HK-2 (cell line): ENCODE results near the gene ITGB2.
"Not testable (repeated sequence)": the region's sequence is repeated elsewhere in the genome, so short reads cannot be mapped to it uniquely, and the experiment has no call there.

ENCODE experiments used
- DNase-seq: peaks from one replicate; pipeline ENCODE4 v3.0.0-alpha.2; 2018; ENCODE audit not compliant: unreplicated experiment

The ITGB2 gene

DNA sequence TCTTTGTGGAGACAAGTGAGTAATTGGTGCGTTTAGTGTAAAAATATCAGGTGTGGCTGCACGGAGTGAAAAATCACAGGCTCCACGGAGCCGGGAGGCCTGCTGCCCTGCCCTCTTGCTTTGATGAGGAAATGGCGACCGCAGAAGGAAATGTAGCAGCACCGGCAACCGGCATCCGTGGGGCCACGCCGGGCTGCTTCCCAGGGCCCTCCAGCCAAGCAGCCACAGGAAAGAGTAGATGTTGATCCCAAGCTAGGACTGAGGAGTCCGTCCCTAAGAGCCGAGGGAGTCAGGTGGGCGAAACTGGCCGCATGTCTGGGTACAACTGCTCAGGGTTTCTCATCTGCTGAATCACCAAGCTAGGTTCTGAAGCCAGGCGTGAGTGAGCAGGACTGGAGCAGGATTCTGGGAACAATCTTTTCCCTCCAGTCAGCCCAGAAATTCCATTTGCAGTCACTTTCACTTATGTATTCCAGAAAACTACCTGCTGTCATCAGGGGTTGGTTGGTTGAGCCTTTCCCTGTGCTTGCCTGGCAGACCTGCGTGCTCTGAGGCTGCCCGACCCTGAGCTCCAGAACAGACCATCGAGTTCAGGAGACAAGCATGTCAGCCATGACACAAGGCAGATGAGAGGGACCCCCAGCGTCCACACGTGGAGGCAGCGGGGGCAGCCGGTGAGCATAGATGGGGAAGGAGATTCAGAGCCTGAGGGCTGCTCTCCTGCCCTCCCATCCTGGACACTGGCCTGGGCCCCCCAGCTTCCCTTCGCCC is 5.8 kb upstream of the ITGB2 start:
- no peak for DNase-seq

GRCh38 chr21:44925378-44925755 is 4.7 kb upstream of the ITGB2 start:
- no peak for DNase-seq

- DNase-seq = no peak
Observed at GRCh38 chr21:44924606-44925377, 4.1 kb upstream of the ITGB2 start.

DNA sequence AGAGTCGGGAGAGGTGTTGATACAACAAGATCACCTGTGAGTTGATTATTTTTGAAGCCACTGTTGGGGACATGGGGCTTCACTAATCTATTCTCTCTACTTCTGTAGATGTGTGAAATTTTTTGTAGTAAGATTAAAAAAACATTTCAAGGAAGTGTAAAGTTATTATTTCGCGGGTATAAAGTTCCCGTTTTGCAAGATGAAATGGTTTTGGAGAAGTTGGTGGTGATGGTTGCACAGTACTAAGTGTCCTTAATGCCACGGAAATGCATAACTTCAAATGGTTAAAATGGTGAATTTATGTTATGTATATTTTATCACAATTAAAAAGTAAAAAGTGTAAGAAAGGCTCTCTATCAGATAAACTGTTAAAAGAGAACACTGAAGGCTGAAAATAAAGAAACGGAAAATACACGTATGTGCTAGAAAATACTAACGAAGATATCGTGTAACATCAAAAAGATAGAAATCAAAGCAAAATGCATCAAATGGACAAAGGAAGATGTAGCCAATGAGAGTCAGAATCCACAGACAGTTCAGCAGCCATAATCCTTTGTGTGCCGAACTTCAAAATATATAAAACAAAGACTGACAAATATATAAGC is 2.9 kb upstream of the ITGB2 start:
- no peak for DNase-seq

DNA sequence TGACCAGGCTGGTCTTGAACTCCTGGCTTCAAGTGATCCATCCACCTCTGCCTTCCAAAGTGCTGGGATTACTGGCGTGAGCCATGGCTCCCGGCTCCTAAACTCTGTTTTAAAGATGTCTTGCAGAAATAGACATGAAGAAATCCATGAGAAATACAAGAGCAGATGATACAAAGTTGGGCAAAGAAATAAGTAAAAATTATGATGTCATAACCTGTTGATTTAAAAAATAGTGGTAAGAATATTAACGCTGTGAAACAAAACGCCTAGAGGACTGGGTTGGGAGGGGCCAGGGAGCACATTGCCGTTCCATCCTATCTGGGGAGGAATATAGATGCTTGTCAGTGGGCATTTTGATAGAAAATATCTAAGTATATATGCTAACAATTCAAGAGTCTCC is 1.2 kb upstream of the ITGB2 start:
- DNase-seq = no peak

DNA sequence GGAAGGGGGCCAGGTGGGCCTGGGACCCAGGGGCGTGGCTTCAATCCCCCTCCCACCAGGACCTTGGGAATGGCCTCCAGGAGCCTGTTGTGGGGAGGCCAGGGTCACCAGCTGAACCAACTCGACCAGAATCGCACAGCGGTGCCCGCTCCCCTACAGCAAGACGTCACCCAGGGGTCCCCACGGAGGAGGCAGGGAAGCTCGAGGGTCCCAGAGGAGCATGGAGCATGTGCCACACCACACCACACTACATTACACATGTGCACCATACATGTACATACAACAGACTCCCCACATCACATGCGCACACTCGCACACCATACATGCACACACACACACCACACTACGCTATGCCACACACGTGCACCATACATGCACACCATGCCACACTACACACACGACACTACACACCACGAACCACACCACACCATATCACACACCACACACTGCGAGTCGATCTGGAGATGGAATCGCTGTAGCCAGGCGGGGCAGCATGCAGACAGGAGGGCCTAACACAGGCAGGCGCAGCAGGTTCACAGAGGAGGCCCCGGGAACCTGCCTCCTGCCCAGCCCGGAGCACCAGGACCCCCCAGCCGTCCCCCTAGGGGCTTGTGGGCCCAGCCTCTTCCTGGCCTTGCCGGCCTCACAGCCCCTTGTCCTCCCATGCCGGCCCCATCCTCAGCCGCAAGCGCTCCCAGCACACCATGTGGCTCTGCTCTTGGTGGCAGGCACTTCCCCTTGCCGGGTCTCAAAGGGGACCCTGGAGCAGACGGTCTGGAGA is 596 bp downstream of the ITGB2 start:
- no peak for DNase-seq

DNA sequence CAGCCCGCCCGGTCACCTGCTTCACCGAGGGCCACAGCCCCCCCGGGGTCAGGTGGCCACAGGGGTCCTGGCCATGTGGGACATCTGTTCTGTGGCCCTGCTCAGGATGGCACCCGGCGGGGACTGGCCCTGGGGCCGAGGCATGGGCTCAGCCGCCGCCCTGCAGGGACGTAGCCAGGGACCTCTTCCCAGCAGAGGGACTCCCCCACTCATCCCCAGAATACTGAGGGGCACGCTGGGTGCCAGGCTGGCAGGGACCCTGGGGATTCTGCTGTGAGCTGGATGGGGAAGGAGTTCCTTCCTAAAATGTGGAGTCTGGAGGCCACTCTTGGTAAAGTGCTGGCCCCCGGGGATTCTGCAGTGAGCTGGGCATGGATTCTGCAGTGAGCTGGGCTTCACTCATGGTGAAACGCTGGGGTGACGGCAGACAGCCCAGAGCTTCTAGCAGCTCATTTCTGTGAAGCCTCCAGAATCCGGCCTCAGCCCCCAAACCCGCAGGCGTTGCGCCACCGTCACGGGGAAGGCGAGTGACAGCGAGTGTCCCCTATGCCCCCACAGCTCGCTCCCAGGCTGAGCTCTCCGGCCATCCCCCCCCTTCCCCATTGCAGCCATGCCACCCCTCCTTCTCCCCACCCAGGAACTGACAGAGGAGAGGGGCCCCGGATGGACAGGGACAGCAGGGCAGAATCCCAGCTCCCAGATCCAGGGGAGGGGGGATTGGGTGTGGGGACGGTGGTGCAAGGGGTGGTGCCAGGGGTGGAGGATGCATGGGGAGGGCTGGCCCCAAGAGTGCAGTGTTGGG is 1.4 kb downstream of the ITGB2 start:
- no peak for DNase-seq

DNA sequence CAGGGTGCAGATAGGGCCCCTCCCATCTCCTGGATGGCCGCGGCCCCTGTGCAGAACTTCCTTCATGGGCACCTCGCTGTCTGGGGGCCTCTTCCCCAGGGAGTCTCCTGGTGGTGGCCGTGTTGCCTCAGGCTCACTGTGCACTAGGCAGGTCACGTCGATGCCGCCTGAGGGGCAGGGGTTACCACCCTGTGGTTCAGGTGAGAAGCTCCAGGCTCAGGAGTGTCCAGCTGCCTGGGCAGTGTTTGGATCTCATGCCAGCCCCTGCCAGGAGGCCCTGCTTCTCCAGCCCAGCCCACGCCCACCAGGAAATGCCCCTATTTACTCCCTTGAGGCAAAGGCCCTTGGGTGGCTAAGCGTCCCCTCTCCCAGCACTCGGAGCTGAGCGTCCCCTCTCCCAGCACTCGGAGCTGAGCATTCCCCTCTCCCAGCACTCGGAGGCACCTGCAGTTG is 2.1 kb downstream of the ITGB2 start:
- no peak for DNase-seq

DNA sequence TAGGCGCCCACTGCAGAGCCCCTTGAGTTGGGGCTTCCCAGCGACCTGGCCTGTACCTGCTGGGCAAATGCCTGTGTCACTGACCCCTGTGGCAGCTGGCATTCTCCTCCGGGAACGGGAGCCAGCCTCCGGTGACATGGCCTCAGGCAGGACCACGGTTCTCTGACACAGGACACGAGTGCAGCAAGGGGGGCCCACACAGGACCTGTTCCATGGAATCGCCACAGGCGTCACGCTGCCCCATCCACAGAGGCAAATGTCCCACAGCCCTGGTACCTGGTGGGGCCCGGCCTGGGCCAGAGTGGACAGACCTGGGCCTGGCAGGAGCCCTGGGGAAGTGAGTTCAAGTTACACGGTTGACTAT is 2.6 kb downstream of the ITGB2 start:
- DNase-seq = no peak

- DNase-seq = no peak
Observed at GRCh38 chr21:44917446-44918106, 3.1 kb downstream of the ITGB2 start.

- DNase-seq = no peak
Observed at GRCh38 chr21:44916965-44917364, 3.7 kb downstream of the ITGB2 start.

- no peak for DNase-seq
Observed at GRCh38 chr21:44914176-44914874, 6.4 kb downstream of the ITGB2 start.

DNA sequence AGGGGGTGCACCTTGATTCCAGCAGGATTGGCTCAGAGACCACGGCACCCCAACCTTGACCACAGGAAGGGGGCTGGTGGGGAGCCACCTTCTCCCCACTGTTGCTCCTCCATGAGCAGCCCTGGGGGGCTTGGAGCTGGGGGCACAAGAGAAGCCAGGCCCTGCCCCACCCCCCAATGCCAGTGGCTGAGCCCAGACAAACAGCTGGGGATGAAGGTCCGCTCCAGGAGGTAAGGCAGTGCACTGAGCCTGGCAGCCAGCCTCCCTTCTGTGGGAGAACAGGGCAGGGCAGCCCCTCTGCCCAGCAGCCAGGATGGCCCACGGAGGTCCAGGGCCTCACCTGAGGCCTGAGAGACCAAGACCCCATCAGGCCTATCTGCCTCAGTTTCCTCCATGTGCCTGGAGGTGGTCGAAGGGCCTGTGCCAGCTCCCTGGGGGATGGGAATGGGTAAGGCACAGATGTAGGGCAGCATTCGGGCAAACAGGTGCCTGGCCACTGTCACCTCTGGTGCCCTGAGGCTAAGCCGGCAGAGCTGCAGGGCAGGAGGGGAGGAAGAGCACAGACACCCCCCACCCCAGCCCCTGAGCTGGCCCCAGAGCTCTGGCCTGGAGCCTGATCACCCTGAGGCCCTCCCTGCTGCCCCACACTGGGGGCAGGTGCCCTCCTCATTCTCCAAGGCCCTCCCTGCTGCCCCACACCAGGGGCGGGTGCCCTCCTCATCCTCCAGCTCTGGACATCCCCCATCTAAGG is 7.1 kb downstream of the ITGB2 start:
- DNase-seq = no peak

GRCh38 chr21:44912506-44913412 is 7.9 kb downstream of the ITGB2 start:
- DNase-seq = not testable (repeated sequence)

DNA sequence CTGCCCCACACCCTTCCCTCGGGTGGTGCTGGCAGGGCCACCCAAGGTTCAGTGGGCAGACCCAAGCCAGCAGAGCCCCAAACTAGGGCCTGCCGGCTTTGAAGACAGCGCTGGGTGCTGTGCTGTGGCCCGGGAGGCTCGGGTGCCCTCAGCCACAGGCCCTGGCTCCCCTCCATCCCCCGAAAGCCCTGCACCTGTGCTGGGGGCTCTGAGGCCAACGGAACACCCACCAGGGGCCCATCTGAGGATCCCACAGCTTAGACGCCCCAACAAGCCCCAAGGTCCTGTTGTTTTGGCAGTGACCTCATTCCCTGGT is 8.6 kb downstream of the ITGB2 start:
- DNase-seq = no peak

DNA sequence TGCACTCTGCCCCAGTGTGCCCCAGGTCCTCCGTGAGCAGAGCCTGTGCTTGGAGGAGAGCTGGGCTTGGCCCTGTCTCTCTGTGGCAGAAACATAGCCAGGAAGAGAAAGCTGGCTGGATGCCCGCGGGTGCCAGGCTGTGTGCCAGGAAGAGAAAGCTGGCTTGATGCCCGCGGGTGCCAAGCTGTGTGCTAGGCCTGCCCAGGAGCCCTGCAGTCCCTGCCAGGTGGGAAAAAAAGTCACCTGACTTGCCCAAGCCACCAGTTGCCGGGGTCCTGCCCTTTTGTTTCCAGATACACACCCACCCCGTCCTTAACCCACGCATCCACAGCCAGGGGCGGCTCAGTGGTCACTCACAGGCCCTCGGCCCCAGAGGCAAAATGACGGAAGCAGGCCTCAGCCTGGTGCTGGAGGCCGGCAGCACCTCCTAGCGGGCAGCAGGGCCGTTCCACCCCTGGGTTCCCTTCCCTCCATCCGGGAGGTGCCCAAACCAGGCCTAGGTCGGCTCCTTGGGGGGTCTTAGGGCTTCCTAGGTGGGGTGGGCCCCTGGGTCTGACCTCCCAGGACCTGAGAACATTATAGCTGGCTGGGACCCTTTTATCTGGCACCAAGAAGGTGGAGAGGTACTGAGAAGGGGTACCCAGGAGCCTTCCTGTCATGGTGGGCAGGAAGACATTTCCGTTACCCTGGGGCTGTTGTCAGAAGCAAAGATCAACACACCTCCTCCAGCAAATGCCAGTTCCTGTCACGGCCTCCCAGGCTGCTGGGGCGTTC is 9.1 kb downstream of the ITGB2 start:
- peak; percentile 13 for DNase-seq

GRCh38 chr21:44911068-44911383 is 9.7 kb downstream of the ITGB2 start:
- DNase-seq = no peak
